GM19395 (cell line): ENCODE measurements around the gene PRPF31.
A peak's percentile ranks its signal among the peaks of the same experiment; 100 is the strongest.

ENCODE experiments used
- ATAC-seq: cut with Tn5 transposase; IDR thresholded peaks from one replicate; pipeline ENCODE4 v1.9.1; 2021; ENCODE audit warnings: mild to moderate bottlenecking, moderate library complexity; ENCODE audit not compliant: unreplicated experiment

PRPF31 gene

DNA sequence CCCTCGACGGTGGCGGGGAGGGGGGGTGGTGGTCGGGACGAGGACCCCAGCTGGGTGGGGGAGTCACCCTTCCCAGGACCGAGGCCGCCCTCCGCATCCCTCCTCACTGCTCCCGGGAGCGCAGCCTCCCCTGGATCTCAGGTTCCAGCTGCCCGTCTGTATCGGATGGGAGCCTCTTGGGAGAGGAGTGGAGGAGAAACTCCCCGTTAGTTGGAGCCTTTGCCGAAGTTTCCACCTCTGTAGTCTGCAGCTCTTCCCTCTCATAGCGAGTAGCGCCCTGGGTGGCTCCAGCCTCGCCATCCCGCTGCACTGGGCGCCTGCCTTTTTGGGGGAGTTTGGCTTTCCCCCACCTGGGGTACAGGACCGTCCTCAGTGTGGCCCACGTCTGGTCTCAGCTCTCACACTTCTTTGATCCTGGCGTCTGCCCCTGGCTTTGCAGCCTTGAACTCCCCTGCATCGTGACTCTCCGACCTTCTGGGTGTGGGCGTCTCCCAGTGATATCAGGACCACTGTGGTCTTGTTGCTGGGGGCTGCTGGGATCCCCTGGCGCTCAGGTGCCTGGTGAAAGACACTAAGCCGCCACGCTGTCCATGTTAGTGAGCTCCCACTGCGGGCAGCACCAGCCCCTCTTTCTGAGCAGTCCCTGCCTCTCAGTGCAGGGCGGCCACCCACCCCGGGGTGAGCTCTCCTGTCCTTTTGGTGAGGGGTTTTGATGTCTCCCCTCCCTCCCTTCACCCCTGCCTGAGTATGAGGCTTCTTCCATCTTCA is 23.1 kb downstream of the PRPF31 start:
- ATAC-seq: no peak

DNA sequence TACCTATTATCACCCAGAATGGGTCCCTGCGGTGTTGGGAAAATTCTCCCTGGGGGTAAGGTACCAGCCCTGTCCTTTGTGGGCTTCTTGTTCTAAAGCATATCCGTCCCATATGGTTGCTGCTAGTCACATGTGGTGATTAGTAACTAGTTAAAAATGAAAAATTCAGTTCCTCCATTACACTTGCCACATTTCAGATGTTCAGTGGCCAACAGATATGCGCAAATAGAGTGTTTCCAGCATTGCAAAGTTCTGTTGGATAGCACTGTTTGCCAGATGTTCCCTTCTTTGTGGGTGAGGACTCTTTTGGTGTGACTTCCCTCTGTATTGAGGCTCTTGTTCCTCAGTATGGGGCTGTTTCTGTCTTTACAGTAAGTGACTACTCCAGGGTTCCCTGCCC is 25.8 kb downstream of the PRPF31 start:
- no peak for ATAC-seq

DNA sequence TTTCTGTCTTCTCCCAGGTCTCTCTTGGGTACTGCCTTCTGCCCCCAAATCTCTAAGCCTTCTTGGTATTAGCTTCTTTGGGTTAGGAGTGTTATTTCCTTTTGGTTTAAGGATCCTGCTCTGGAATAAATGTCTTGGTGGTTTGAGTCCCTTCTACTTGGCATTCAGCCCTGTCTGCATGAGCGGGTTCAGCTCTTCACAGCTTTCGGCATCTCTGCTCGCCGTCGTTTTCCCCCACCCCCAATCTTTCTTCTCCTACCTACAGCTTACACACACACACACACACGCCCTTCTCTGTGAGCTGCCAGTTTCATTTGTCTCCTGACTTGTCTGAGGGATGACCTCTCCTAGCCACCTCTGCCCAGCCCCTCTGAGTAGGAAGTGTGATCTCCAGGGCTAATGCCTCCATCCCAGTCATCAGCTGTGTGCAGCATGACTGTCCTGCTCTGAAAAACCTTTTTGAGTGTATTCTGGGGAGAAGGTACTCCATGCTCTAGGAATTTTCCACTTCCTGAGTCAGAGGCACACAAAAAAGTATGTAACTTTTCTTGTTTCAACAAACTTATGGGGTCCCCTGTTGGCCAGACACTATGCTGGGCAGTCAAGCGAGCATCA is 26.7 kb downstream of the PRPF31 start:
- no peak for ATAC-seq

DNA sequence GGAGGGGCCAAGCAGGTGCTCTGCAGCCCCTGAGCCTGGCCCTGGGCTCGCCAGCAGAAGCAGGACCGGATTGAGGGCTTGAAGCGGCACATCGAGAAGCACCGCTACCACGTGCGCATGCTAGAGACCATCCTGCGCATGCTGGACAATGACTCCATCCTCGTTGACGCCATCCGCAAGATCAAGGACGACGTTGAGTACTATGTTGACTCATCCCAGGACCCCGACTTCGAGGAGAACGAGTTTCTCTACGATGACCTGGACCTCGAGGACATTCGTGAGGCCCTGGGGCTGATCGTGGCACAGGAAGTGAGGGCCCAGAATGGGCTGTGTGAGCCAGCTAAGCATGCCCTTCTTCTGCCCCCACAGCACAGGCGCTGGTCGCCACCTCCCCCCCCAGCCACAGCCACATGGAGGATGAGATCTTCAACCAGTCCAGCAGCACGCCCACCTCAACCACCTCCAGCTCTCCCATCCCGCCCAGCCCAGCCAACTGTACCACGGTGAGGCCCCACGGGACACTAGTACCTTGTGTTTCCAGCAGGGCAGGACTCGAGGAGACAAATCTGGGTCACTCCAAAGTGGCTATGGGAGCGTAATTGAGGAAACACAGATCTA is 30.1 kb downstream of the PRPF31 start:
- no peak for ATAC-seq

DNA sequence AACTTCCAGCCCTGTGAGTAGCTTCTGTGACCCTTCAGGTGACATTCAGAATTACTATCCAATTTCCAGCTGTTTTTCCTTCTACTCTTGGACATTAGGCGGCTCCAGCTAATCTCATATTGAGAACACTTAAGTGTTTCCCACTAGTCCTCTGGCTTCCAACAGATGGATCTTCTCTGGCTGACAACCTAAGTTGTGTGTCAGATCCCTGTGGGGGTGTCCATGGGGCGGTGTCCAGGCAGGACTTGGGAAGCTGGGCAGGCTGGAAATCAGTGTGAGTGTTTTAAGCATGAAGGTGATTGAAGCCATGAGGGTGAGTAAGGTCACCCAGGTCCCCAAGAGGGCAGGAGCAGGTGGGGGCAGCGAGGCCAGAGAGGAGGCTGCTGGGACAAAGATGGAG is 32.1 kb downstream of the PRPF31 start:
- no peak for ATAC-seq

DNA sequence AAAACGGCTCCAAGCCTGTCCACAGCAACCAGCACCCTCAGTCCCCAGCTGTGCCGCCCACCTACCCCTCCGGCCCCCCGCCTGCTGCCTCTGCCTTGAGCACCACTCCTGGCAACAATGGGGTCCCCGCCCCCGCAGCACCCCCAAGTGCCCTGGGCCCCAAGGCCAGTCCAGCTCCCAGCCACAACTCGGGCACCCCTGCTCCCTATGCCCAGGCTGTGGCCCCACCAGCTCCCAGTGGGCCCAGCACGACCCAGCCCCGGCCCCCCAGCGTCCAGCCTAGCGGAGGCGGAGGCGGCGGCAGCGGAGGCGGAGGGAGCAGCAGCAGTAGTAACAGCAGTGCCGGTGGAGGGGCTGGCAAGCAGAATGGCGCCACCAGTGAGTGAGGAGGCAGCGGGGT is 32.6 kb downstream of the PRPF31 start:
- ATAC-seq: no peak

DNA sequence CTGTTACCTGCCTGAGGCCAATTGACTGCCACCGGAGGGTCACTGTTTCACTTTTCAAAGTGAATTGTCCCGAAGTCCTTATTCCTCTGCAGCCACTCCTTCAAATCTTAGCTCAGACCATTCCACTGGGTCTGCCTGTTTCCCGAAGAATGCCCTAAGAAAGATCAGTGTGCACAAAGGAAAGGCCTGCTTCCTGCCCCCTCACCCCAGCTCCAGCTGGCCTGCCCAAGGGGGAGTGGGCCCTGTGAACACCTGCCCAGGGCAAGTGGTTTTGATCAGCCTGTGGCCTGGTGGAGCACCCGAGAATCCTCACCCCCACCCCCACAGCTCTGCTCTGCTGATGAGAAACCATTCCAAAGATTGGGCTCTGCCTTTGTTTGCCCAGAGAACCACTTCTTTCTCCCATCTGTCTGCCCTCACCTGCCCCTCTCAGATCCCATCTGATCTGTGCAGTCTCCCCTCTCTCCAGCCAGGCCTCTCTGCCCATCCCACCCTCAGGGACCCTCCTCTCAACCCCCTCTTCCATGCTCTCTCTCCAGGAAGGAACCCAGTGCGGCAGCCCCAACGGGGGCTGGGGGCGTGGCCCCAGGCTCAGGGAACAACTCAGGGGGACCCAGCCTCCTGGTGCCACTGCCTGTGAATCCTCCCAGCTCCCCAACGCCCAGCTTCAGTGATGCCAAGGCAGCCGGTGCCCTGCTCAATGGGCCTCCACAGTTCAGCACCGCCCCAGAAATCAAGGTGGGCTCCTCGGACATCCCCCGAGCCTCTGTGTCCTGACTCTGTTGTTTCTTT is 33.7 kb downstream of the PRPF31 start:
- ATAC-seq: no peak

DNA sequence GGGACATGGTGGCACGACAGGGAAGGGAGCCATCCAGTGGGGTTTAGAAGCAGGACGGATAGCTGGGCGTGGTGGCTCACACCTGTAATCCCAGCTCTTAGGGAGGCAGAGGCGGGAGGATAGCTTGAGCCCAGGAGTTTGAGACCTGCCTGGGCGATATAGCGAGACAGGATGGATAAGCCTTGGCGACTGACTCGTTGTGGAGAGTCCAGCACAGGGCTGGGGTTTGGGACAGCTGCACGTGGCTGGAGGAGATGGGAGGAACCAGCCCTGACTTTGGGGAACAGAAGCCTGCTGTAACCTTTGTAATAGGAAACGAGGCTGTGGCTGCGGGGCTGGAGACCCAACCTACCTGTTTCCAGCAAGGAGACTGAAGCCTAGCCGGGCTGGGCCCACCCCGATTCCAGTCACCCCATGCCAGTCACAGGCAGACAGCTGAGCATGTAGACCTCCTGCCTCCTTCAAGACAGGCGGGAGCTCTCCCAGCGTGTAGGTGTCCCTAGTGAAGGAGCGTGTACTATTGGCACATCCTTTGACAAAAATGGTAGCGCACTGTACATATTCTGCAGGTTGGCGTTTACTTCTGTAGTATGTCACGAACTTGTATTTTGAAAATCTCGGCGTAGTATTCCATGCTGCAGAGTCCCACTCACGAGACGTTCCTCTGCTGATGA is 35.9 kb downstream of the PRPF31 start:
- no peak for ATAC-seq

DNA sequence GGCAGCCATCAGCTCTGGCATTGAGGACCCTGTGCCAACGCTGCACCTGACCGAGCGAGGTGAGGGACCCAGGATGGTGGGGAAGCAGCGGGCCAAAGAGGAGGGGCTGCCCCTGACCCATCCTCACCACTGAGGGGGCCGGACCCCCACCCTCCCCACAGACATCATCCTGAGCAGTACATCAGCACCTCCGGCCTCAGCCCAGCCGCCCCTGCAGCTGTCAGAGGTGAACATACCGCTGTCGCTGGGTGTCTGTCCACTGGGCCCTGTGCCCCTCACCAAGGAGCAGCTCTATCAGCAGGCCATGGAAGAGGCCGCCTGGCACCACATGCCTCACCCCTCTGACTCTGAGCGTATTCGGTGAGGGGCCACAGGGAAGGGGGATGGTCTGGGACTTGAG is 36.7 kb downstream of the PRPF31 start:
- ATAC-seq: no peak

DNA sequence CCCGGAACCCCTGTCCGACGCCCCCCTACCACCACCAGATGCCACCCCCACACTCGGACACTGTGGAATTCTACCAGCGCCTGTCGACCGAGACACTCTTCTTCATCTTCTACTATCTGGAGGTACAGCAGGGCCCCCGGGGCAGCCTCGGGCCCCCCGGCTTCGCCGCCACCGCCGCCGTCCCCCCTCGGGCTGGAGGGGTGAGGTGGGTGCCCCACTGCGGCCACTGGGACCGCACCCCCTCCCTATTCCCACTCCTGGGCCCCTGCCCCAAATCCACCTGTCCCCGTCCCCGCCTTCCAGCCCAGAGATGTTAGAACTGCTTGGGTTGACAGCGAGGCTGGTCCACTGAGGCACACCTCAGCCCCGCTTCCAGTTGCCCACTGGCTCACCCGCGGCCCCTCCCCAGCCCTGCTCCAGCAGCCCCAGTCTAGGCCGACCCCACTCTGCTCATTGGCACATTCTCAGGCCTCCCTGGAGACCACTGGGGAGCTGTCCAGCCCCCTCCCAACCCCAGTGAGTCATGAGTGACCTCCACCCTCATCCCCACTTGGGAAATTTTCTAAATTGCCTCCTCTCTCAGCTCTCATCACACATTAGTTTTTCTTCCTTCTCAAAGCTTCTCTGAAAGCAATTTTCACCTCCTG is 37.4 kb downstream of the PRPF31 start:
- no peak for ATAC-seq

DNA sequence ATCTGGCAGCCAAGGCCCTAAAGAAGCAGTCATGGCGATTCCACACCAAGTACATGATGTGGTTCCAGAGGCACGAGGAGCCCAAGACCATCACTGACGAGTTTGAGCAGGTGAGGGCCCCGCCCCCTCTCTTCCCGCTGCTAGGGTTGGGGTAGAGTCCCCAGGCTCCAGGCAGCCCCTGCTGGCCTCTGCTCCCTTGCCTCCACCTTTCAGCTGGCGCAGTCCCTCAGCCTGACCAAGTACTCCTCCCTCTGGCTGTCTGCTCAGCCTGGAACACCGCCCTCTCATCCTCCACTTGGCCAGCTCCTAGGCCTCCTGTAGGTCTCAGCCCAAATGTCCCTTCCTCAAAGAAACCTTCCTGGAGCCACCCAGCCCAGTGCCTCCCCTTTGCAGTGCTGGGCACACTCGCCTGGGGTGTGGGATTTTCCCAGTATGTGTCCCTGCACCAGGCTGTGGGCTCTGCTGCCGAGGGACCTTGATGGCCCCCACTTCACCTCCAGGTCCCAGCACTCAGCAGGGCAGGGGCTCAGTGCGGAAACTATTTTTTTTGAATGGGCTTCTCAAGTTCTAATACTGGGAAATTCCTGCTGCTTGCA is 38.3 kb downstream of the PRPF31 start:
- no peak for ATAC-seq

DNA sequence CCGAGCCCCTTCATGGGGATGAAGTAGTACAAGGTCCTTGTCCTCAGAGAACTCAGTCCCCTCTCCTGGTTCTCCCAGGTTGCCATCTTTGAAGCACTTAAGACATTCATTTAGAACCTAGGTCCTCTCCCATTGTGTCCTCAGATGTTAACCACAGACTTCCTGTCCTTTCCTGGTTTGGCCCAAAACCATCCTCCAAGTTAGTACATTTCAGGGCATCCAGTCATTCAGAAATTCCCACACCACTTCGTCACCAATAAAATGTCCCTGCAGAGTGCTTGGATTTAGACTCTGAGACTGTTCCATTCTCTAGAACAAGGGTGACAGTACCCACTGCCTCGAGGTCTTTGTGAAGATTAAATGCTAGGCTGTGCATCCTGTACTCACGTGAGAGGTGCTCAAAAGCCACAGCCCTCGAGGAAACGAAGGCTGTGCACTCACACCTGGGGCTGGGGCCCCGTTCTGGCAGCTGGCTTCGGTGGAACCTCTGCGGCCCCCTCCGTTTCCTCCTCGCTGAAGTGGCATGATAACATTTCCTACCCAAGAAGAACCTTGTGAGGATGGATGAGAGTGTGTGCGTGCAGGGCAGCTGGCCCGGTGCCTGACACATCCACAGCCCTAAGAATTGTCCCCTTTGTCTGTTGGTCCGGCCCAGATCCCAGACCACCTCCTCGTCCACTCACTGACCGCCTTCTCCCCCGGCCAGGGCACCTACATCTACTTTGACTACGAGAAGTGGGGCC is 39.2 kb downstream of the PRPF31 start:
- ATAC-seq: no peak

DNA sequence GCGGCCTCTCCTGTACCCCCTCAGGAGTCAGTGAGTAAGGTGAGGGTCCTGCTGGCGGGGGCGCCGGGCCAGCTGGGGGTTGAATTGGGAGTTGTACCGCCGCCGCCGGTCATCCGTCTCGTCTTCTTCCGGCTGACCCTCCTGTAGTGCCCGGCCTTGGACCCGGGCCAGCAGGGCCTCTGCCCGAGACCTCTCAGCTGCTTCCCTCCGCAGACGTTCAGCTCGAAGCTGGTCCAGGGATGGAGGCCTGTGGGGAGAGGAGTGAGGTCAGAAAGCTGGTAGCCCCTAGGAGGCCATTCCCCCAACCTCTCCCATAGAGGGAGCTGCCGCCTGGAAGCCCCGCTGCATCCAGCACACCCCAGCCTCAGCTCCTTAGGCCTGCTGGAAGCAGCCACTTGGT is 40.1 kb downstream of the PRPF31 start:
- no peak for ATAC-seq

DNA sequence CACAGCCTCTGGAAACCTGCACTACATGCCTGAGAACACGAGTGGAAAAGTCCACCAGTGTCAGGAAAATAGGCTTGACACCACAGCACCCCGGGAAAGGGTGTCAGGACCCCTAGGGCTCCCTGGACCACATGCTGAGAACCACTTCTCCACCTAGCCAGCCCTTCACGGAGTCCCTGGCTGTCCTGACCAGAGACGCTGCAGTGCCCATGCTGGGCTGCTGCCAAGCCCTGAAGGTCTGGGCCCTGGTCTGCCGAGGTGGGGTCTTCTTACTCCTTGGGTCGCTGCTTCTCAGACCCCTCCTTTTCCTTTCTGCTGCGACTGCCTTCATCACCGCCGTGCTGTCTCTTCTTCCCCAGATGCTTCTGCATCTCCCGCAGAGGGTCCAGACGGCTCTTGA is 40.9 kb downstream of the PRPF31 start:
- ATAC-seq: no peak

DNA sequence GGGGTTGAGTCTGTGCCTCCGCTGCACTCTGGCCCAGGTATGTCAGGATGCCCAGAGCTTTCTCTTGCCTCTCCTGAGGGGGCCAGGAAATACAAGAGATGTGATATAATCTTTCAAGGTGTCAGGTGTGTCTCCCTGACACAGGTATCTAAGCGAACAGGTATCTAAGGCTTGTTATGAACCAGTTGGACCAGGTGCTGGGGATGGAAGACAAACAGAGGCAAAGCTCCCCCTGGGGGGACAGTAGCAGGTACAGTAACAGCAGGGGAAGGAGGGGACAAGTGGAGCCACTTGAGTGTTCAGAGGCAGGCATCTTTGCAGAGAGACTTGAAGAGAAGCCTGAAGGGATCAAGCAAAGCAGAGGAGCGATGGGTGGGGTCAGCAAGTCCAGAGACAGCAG is 41.4 kb downstream of the PRPF31 start:
- ATAC-seq: no peak

DNA sequence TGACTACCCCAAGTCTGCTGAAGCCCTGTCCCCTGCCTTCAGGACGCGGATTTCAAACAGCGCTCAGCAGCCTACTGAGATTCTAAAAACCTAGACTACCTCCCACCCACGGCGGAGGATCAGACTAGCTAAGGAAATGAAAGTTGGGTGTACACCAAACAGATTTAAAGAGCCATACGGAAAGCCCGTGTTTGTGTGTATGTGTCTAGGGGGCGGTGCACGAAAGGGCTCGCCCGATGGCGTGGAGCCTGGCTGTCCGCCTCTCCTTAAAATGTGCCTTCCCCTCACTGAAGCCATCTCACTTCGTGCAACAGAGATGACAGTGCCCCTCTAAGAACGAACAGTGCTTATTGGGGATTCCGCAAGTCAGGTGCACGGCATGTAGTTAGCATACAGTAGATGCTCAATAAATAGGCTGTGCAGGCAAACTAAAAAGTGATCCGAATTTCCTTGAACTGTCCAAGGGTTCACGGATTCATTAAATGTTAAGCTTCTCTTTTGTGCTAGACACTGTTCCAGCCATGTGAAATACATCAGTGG is 43.3 kb downstream of the PRPF31 start:
- no peak for ATAC-seq

DNA sequence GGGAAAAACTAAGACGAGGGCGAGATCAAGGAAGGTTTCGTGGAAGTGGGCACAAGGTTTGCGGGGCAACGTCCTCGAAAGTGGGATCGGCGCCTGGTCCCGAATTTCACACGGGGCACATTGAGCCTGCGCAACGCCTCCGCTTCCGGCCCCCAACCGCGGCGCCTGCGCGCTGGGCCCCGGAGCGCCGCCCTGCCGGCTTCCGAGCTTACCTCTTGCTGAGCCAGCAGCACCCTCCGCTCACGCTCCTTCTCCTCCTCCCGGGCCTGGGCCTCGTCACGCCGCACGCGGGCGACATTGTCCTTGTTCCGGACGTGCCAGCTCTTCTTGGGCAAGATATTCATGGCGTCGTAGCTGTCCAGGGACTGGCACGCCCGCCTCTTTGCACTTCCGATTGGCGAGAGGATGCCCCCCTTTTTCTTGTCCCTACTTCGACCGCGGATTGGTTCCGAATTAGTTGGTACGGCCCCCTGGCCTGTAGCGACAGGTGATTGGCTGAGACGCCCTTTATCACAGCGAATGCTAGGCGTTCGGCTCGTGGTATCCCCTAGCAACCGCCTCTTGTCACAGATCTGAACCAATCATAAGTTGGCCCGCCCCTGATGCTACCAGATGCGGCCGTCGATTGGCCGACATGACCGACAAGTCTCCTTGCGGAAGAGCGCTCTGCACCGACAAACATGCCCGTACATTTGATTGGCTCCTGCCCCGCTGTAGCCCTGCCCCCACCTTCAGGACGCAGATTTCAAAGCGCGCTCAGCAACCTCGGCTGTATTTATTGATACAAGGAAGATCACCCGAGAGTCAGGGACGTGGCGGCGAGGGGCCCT is 44.0 kb downstream of the PRPF31 start, which contains the start of gene LENG1:
Gene LENG1 (minus strand): TSS at position 370 of the 830 bp plus-strand sequence. CDS start 26 bp downstream, at position 344.
- peak; percentile 94 for ATAC-seq

DNA sequence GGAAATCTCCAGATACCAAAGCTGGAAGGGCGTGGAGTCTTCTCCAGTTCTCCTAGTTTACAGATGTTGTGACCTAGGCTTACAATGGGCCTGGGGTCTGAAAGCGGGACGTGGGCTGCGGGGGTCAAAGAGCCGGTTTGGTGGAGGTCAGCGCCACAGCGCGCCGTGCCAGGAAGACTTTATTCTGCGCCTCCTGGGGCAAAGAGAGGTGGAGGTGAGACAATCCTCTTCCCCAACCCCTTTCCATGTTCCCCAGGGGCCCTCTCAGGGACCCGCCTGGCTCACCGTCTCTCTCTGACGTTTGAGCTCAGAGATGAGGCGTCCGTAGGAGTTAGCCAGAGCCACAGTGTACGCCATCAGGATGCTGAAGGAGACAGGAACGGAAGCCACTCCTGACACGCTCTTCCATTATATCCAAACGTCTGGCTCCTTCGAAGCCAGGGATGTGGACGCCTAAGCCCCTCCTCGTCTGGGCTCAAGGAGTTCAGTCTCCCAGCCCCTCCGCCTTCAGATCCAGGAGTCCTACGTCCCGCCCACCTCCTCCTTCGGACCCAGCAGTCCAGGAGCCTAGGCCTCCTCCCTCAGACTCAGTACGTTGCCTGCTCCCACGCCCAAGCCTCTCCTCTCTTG is 44.7 kb downstream of the PRPF31 start:
- ATAC-seq: peak; percentile 5
